ENCODE results near the gene PROCA1. TPM values are rescaled to one million over a fixed set of nuclear protein-coding genes. Genes with fewer than 3 reads are reported as not detected.
A peak's percentile ranks its signal among the peaks of the same experiment; 100 is the strongest.

Gene PROCA1
- total RNA-seq, 2 experiments from 2014 or later: 6.2 to 7.4 TPM

DNA sequence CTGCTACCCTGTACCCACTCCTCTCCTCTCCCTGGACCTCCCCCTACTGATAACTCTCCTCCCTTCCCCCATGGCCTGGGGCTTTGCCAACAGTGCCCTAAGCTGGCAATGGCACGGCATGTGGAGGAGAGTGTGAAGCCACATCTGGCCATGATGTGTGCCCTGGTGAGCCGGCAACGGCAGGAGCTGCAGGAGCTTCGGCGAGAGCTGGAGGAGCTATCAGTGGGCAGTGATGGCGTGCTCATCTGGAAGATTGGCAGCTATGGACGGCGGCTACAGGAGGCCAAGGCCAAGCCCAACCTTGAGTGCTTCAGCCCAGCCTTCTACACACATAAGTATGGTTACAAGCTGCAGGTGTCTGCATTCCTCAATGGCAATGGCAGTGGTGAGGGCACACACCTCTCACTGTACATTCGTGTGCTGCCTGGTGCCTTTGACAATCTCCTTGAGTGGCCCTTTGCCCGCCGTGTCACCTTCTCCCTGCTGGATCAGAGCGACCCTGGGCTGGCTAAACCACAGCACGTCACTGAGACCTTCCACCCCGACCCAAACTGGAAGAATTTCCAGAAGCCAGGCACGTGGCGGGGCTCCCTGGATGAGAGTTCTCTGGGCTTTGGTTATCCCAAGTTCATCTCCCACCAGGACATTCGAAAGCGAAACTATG is 37.3 kb upstream of the PROCA1 start:
- ChIA-PET POLR2A (interaction anchor here (1.0 to 16.8 kb wide), 3 partner anchors 11 to 203 kb away, joined by 3 to 426 read pairs (median 3); partner anchors contain the start of genes NEK8, RPL23A and TLCD1), CTCF (interaction anchor here (0.9 to 17.2 kb wide), 6 partner anchors 14 to 203 kb away, joined by 3 to 458 read pairs (median 4); partner anchors contain the start of genes BLTP2, NEK8 and TLCD1)
- Mint-ChIP-seq H3K4me1 (peaks cover 38% of the 10 kb centered on the region), H3K27ac (peak overlapping the region; percentile 55), H3K4me3 (no peak overlapping the region), H3K27me3 (no peaks in the 10 kb centered on the region), H3K36me3 (ENCODE audit: low read depth) (peaks cover 35% of the 10 kb centered on the region), H3K9me3 (no peaks in the 10 kb centered on the region)
- DNase-seq: no peak

DNA sequence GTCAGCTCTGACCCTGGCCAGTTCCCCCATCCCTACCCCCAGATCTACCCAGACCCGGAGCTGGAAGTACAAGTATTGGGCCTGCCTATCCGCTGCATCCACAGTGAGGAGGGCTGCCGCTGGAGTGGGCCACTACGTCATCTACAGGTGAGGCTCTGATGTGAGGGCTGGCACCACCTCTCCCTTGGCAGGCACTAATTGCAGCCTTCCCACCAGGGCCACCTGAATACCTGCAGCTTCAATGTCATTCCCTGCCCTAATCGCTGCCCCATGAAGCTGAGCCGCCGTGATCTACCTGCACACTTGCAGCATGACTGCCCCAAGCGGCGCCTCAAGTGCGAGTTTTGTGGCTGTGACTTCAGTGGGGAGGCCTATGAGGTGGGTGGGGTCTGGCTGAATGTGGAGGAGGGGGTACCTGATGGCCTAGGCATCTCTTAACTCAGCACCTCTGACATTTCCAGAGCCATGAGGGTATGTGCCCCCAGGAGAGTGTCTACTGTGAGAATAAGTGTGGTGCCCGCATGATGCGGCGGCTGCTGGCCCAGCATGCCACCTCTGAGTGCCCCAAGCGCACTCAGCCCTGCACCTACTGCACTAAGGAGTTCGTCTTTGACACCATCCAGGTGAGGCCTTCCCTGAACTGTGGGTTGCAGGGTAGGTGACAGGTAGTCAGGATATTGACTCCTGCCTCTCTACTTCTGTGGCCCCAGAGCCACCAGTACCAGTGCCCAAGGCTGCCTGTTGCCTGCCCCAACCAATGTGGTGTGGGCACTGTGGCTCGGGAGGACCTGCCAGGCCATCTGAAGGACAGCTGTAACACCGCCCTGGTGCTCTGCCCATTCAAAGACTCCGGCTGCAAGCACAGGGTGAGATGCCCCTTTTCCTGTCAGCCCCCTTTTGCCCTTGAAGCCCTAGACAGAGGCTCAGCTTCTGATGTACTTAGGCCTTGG is 36.4 kb upstream of the PROCA1 start:
- no peak overlapping the region for H3K4me3 Mint-ChIP-seq
- H3K27me3 Mint-ChIP-seq: no peaks in the 10 kb centered on the region
- DNase-seq: no peak
- POLR2A ChIA-PET: interaction anchor here (1.1 to 16.8 kb wide), 4 partner anchors 12 to 22 kb away, joined by 3 to 426 read pairs (median 4); partner anchors contain the start of genes NEK8, RPL23A and TLCD1
- CTCF ChIA-PET: interaction anchor here (0.9 to 17.2 kb wide), 4 partner anchors 22 to 204 kb away, joined by 3 to 458 read pairs (median 4); partner anchors contain the start of genes NEK8 and TLCD1
- H3K36me3 Mint-ChIP-seq (ENCODE audit: low read depth): peaks cover 35% of the 10 kb centered on the region
- peaks cover 40% of the 10 kb centered on the region for H3K4me1 Mint-ChIP-seq
- H3K27ac Mint-ChIP-seq: peak overlapping the region; percentile 44
- no peaks in the 10 kb centered on the region for H3K9me3 Mint-ChIP-seq

DNA sequence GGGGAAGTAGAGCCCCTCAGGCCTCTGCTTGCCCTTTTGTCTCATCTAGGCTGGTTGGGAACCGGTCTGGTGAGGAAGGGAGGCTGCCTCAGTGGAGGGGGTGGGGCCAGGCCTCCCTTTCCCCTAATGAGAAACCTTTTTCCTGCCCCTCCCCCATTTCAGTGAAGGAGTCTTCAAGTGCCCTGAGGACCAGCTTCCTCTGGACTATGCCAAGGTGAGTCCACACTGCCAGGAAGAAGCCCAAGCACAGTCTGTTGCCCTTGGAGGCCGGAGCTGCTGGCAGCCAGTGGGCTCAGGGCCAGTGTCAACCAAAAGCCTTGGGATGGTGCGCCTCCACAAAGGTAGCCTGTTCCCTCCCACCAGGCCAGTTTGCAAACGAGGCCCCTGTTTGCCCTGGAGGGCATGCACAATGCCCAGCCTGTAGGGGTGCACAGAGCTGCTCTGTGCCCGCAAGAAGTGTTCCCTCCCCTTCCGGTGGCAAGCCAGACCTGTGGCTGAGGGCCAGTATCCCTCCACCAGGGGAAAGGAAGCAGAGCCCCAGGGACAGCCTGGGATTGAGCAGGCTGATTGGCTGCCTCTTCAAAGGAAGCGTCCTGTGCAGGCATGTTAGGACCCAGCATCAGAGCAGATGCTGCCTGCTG is 35.5 kb upstream of the PROCA1 start:
- no peak for DNase-seq
- ChIA-PET CTCF (interaction anchor here (1.0 to 17.2 kb wide), 2 partner anchors 21 to 25 kb away, joined by 3 to 458 read pairs; partner anchors contain the start of genes NEK8 and TLCD1), POLR2A (interaction anchor here (0.9 to 16.8 kb wide), 4 partner anchors 14 to 103 kb away, joined by 3 to 426 read pairs (median 4); partner anchors contain the start of genes NEK8, RPL23A and TLCD1)
- H3K4me1 Mint-ChIP-seq: peaks cover 38% of the 10 kb centered on the region
- H3K36me3 Mint-ChIP-seq (ENCODE audit: low read depth): peaks cover 35% of the 10 kb centered on the region
- no peaks in the 10 kb centered on the region for H3K27me3 Mint-ChIP-seq
- no peak overlapping the region for H3K4me3 Mint-ChIP-seq
- no peaks in the 10 kb centered on the region for H3K9me3 Mint-ChIP-seq
- H3K27ac Mint-ChIP-seq: no peak overlapping the region

DNA sequence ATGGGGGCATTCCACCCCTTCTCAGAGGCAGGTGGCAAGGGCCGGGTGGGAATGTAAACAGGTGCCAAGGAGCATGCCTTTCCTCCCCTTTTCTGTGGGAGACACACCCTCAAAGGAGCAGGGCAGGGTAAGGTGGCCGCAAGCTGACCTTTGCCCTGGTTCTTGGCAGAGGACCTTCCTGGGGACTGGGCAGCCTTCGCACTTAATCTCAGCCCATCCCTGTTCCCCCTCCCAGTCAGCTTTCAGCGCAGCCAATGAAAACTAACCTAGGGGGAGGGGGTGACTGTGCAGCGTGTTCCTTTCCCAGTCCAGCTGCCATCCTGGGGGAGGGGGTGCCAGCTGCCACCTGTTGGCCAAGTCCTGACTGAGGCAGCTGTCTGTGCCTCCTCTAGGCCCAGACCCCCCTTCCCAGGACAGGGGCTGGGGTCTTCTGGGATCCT is 34.9 kb upstream of the PROCA1 start:
- H3K9me3 Mint-ChIP-seq: no peaks in the 10 kb centered on the region
- CTCF ChIA-PET: interaction anchor here (0.5 to 17.2 kb wide), 3 partner anchors 20 to 178 kb away, joined by 3 to 458 read pairs (median 4); partner anchors contain the start of genes NEK8 and TLCD1
- POLR2A ChIA-PET: interaction anchor here (0.9 to 16.8 kb wide), 4 partner anchors 14 to 103 kb away, joined by 3 to 426 read pairs (median 4); partner anchors contain the start of genes NEK8, RPL23A and TLCD1
- H3K36me3 Mint-ChIP-seq (ENCODE audit: low read depth): peaks cover 35% of the 10 kb centered on the region
- peaks cover 38% of the 10 kb centered on the region for H3K4me1 Mint-ChIP-seq
- no peaks in the 10 kb centered on the region for H3K27me3 Mint-ChIP-seq
- H3K27ac Mint-ChIP-seq: peak overlapping the region; percentile 58
- peak overlapping the region; percentile 17 for H3K4me3 Mint-ChIP-seq
- no peak for DNase-seq

DNA sequence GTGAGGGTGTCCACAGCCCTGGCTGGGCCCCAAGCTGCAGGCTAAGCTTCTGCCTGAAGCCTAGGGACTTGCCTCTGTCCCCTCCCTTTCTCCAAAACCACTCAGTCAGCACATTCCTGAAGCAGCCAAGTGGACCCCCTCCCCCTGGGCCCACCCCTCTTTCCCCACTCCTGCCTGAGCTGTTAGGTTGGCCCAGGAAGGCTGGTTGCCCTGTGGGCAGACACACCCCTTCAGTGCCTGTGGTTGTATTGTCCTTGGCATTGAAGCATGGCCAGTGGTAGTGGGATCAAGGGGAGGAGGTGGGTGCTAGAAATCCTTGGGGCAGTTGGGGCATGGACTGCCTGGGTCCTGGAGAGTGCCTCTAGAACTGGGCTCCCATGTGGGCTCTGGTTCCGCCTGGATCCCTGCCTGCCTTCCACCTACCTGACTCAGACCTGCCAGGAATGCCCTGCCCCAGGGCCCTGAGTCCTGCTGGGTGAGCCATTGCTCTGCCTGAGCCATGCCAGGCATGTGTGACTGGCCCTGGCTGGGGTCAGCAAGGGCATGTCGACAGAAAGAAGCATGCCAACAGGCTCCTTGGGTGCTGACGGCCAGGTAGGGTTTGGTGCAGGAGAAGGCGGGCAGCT is 34.2 kb upstream of the PROCA1 start:
- Mint-ChIP-seq H3K4me3 (peak overlapping the region; percentile 82), H3K4me1 (peaks cover 38% of the 10 kb centered on the region), H3K9me3 (no peaks in the 10 kb centered on the region), H3K27me3 (no peaks in the 10 kb centered on the region), H3K27ac (peak overlapping the region; percentile 82), H3K36me3 (ENCODE audit: low read depth) (peaks cover 35% of the 10 kb centered on the region)
- CTCF ChIA-PET: interaction anchor here (0.6 to 17.2 kb wide), 3 partner anchors 19 to 1591 kb away, joined by 3 to 458 read pairs (median 5); partner anchors contain the start of genes NEK8, RPL23A and TLCD1
- POLR2A ChIA-PET: interaction anchor here (0.9 to 16.8 kb wide), 7 partner anchors 10 to 147 kb away, joined by 3 to 426 read pairs (median 5); partner anchors contain the start of genes NEK8, RPL23A and TLCD1
- DNase-seq: no peak

DNA sequence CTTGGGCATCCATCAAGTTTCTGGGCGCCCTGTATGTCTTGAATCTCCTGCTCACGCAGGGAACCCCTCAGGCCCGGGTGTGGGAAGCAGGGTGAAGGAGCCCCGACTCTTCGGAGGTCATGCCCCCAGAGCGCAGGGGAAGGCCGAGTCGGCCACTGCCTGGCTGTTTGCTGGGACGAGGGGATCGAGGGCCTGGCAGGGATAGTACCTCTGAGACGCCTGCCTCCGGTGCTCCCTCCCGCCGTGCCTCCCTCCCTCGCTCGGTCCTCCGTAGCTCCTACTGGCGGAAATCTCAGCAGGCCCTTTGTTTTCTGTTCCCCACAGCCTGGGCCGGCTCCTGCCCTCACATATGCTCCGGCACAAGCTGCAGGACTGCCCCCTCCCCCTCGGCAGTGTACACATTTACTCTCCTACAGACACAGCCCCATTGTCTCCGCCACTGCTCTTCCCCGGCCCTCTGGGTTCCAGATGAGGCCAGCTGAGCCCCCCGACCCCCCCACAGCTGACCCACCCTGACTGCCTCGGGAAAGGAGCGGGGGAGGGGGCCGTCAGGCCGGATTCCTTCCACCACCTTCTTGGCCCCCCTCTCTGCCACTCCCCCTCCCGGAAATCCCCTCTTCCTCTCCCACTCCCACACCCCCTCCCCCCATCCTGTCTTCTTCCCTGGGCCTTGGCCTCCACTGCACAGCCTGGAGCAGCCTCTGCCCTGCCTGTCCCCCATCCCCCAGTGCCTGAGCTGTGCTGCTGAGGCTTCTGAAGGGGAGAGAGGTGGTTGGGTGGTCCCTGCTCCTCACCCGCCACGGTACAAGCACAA is 33.5 kb upstream of the PROCA1 start:
- H3K4me3 Mint-ChIP-seq: peak overlapping the region; percentile 82
- ChIA-PET POLR2A (interaction anchor here (0.8 to 16.8 kb wide), 8 partner anchors 10 to 204 kb away, joined by 3 to 426 read pairs (median 4); partner anchors contain the start of genes DHRS13, NEK8, RPL23A and TLCD1), CTCF (interaction anchor here (0.5 to 17.2 kb wide), 4 partner anchors 18 to 181 kb away, joined by 3 to 458 read pairs (median 4); partner anchors contain the start of genes NEK8, RPL23A and TLCD1)
- peaks cover 36% of the 10 kb centered on the region for H3K4me1 Mint-ChIP-seq
- H3K36me3 Mint-ChIP-seq (ENCODE audit: low read depth): peaks cover 38% of the 10 kb centered on the region
- peak overlapping the region; percentile 82 for H3K27ac Mint-ChIP-seq
- H3K27me3 Mint-ChIP-seq: no peaks in the 10 kb centered on the region
- DNase-seq: peak; percentile 50
- peaks cover 3% of the 10 kb centered on the region for H3K9me3 Mint-ChIP-seq

DNA sequence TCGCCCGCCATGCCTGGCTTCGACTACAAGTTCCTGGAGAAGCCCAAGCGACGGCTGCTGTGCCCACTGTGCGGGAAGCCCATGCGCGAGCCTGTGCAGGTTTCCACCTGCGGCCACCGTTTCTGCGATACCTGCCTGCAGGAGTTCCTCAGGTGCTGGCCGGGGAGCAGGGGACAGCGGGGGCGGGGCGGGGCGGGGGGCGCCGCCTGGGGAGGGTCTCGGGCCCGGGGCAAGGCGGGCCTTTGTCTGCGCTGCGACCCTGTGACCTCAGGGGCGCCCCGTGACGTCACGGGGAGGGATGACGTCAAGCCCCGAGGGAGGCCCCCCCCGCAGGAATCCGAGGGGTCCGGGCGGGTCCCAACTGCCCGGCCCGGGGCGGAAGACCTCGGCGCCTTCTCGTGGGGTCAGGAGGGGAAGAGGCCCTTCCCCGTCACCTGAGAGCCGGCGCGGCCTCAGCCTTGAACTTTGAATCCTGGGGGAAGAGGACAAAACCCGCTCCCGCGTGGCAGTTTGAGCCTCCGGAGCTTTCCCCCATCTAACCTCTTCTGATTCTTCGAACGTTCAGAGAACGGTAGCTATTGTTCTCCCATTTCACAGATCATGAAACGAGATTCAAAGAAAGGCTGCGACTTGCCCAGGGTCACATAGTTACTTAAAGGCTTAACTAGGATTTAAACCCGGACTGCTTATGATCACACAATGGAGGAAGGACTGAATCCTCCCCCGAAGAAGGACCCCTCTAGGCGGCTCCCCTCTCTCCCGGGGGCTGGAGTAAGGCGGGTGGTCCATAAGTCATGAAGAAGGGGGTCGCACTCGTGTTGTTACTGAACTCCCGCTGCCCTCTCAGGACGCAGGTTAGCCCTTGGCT is 32.6 kb upstream of the PROCA1 start:
- Mint-ChIP-seq H3K9me3 (peaks cover 5% of the 10 kb centered on the region), H3K27me3 (no peaks in the 10 kb centered on the region), H3K36me3 (ENCODE audit: low read depth) (peaks cover 37% of the 10 kb centered on the region), H3K4me1 (peaks cover 34% of the 10 kb centered on the region), H3K27ac (peak overlapping the region; percentile 82), H3K4me3 (peak overlapping the region; percentile 82)
- DNase-seq: peak; percentile 75
- POLR2A ChIA-PET: interaction anchor here (0.8 to 16.8 kb wide), 9 partner anchors 9 to 205 kb away, joined by 3 to 426 read pairs (median 5); partner anchors contain the start of genes DHRS13, NEK8, RPL23A and TLCD1
- CTCF ChIA-PET: interaction anchor here (0.9 to 17.2 kb wide), 3 partner anchors 18 to 182 kb away, joined by 3 to 458 read pairs (median 5); partner anchors contain the start of genes NEK8, RPL23A and TLCD1

DNA sequence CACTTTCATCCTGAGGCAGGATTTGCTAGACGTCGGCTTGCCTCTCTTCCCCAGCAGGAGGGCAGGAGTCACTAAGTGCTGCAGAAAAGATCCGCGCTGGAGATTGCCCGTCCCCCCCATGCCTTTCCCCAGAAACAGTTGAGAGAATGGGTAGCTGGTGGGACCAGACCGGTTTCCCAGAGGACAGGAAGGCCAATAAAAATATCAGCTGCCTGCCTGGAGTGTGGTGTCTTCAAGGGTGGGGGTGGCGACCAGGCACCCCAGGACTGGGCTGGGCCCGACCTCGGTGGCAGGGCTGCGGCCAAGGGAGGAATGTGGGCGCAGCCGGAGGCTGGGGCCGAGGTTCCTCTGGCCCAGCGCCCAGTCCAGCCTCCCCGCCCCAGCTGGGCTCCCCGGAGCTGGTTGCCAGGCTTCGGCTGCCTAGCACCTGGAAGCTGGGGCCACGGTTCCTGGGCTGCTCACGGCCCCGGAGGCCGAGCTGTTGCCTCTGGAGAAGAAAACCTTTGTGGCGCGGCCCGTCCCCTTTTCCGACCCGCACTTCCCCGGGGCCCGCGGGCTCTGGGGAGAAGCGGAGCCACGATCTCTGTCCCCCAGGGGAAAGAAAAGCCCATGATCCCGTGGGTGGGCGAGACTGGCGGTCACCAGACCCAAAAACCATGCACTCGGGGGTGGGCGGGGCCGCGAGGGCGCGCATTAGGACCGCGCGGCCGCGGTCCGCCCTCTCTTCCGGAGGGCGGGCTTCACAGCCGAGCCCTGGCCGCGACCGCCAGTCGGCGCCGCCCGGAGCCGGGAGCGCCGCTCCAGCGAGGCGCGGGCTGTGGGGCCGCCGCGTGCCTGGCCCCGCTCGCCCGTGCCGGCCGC is 31.8 kb upstream of the PROCA1 start, which contains the start of gene TRAF4:
Gene TRAF4 (plus strand): TSS at position 769 of the 861 bp plus-strand sequence. CDS start 102 bp downstream, outside the sequence.
- Mint-ChIP-seq H3K27ac (peak within 1 kb of the TSS; percentile 82), H3K4me3 (peak within 1 kb of the TSS; percentile 82), H3K36me3 (ENCODE audit: low read depth) (peaks cover 35% of the 10 kb centered on the region), H3K27me3 (no peaks in the 10 kb centered on the region), H3K4me1 (peaks cover 34% of the 10 kb centered on the region), H3K9me3 (peaks cover 5% of the 10 kb centered on the region)
- ChIA-PET POLR2A (interaction anchor here (0.7 to 16.8 kb wide), 8 partner anchors 8 to 949 kb away, joined by 3 to 426 read pairs (median 4); partner anchors contain the start of genes BLTP2, NEK8, PHF12 and RPL23A), CTCF (interaction anchor here (17.2 kb wide), 1 partner anchor 17 kb away, joined by 458 read pairs; the partner anchor contains the start of genes NEK8 and TLCD1)
- DNase-seq: peak; percentile 80
